Astrocyte of the cerebellum (primary cell): ENCODE data around the gene CCDC167.
A peak's percentile ranks its signal among the peaks of the same experiment; 100 is the strongest.
"Not testable (repeated sequence)": the region's sequence is repeated elsewhere in the genome, so short reads cannot be mapped to it uniquely, and the experiment has no call there.

Experiments used
- DNase-seq: peaks from one replicate; pipeline ENCODE4 v3.0.0-alpha.2; 2011; ENCODE audit warnings: low read depth
- H3K4me3 ChIP-seq: 2 replicates; pipeline ENCODE4 v1.5.1; 2011; ENCODE audit warnings: mild to moderate bottlenecking, low read depth, low read length, moderate library complexity
- CTCF ChIP-seq: IDR thresholded peaks from 2 replicates; pipeline ENCODE4 v1.5.1; 2012; ENCODE audit warnings: low read length, low read depth, moderate library complexity, mild to moderate bottlenecking; ENCODE audit errors: missing control alignments
- in situ Hi-C: cut with HindIII; loops from 2 replicates; pipeline ENCODE4 v1.10.0; 2017; ENCODE audit warnings: low sequenced_read_pairs

CCDC167 gene

DNA sequence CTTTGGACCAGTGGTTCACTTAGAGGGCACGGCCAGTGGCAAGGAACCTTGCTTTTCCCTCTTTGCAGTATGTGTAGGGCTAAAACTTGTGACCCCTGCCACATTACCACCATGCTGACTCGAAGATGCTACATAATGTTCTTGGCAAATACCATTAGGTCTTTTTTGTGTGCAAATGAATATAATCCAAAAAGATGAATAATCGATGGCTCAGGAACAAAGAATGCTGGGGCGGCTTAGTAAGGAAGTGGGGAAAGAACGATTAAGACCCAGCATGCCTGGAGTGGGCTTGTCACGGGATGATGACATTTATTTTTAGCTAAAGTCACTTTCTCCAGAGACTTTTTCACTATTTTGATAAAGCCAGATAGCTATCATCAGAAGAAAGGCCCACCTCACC, 43.6 kb downstream of the CCDC167 start:
- in situ Hi-C loops = no loop called here
- TF ChIP-seq CTCF = no peak
- no peak overlapping the region for H3K4me3 ChIP-seq
- peak; percentile 31 for DNase-seq

- in situ Hi-C loops = no loop called here
- no peak for TF ChIP-seq CTCF
- no peak for DNase-seq
- no peak overlapping the region for H3K4me3 ChIP-seq
Measured at GRCh38 chr6:37454420-37455140, 45.1 kb downstream of the CCDC167 start.

DNA sequence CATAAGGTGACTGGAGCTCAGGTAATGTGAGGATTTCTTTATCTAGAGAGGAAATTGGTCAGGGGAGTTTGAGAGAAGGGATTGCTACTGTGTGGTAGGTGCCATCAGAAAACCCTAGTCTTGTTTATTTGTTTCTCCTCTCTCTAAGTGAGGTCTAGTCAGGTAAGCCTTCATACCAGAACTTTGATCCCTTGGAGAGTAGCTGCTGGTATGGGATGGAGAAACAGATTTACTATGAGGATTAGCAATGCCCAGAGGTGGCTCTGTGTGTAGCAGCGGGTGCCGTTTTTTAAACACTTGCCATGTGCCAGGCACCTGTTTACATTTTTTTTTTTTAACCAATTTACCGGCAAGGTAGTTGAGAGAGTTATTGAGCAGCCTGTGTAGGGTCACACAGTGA, 47.2 kb downstream of the CCDC167 start:
- no peak for DNase-seq
- H3K4me3 ChIP-seq = no peak overlapping the region
- TF ChIP-seq CTCF = no peak
- in situ Hi-C loops = no loop called here

- DNase-seq = no peak
- in situ Hi-C loops = no loop called here
- no peak overlapping the region for H3K4me3 ChIP-seq
- TF ChIP-seq CTCF = no peak
Measured at GRCh38 chr6:37451441-37452193, 48.1 kb downstream of the CCDC167 start.

DNA sequence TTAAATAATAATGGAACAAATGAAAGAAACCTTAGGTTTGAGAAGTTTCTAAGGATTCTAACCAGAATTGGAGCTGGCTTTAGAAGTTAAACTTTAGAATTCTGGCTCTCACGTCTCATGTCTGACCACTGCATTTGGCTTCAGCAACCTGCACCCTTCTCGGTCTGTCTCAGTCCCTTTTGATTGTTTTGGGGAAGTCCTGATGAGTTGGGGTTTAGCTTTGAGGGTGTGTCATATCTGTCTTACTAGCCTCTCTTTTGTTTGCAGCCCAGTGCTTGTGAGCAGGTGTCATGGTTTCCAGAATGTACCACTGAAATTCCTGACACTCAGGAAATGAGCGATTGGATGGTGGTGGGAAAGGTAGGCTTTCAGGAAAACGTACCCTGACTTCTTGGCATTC, 49.7 kb downstream of the CCDC167 start:
- H3K4me3 ChIP-seq = no peak overlapping the region

GRCh38 chr6:37443216-37443542, 56.5 kb downstream of the CCDC167 start:
- H3K4me3 ChIP-seq, DNase-seq, in situ Hi-C loops: not testable (repeated sequence)

More for the DNA sequence above, 49.7 kb downstream of the CCDC167 start:
- no peak for DNase-seq
- no peak for TF ChIP-seq CTCF
- in situ Hi-C loops = no loop called here
